ENCODE data around the gene APLP1.
"Not testable (repeated sequence)": the region's sequence is repeated elsewhere in the genome, so short reads cannot be mapped to it uniquely, and the experiment has no call there.

The APLP1 gene

GRCh38 chr19:35833972-35834371 is 34.4 kb upstream of the APLP1 start:
- H3K4me3 ChIP-seq (ENCODE audit: low read depth, low read length) = no peak overlapping the region
- DNase-seq (ENCODE audit: low read depth) = no peak
- TF ChIP-seq MYC (IDR thresholded peaks at IDR 0.05; ENCODE audit: low read depth, low read length) (no peak), MAX (IDR thresholded peaks at IDR 0.05; ENCODE audit: low read depth, low read length) (no peak)

GRCh38 chr19:35836096-35836495 is 32.3 kb upstream of the APLP1 start:
- not testable (repeated sequence) for H3K4me3 ChIP-seq (ENCODE audit: low read depth, low read length); DNase-seq (ENCODE audit: low read depth)

GRCh38 chr19:35841961-35842595 is 26.3 kb upstream of the APLP1 start:
- H3K4me3 ChIP-seq (ENCODE audit: low read depth, low read length) = no peak overlapping the region
- DNase-seq (ENCODE audit: low read depth) = no peak
- TF ChIP-seq POLR2A (IDR thresholded peaks at IDR 0.05; ENCODE audit: extremely low read depth, insufficient read length) (no peak), MYC (IDR thresholded peaks at IDR 0.05; ENCODE audit: low read depth, low read length) (no peak), CTCF (IDR thresholded peaks at IDR 0.05; ENCODE audit: low read depth, low read length) (no peak), MAX (IDR thresholded peaks at IDR 0.05; ENCODE audit: low read depth, low read length) (no peak)

GRCh38 chr19:35842666-35843272 is 25.6 kb upstream of the APLP1 start:
- no peak for DNase-seq (ENCODE audit: low read depth)
- no peak overlapping the region for H3K4me3 ChIP-seq (ENCODE audit: low read depth, low read length)
- TF ChIP-seq MYC (IDR thresholded peaks at IDR 0.05; ENCODE audit: low read depth, low read length) = no peak
- no peak for TF ChIP-seq MAX (IDR thresholded peaks at IDR 0.05; ENCODE audit: low read depth, low read length)
- no peak for TF ChIP-seq POLR2A (IDR thresholded peaks at IDR 0.05; ENCODE audit: extremely low read depth, insufficient read length)
- no peak for TF ChIP-seq CTCF (IDR thresholded peaks at IDR 0.05; ENCODE audit: low read depth, low read length)

GRCh38 chr19:35843676-35844481 is 24.5 kb upstream of the APLP1 start:
- DNase-seq (ENCODE audit: low read depth) = no peak
- no peak for TF ChIP-seq MAX (IDR thresholded peaks at IDR 0.05; ENCODE audit: low read depth, low read length)
- no peak for TF ChIP-seq CTCF (IDR thresholded peaks at IDR 0.05; ENCODE audit: low read depth, low read length)
- no peak for TF ChIP-seq POLR2A (IDR thresholded peaks at IDR 0.05; ENCODE audit: extremely low read depth, insufficient read length)
- no peak for TF ChIP-seq MYC (IDR thresholded peaks at IDR 0.05; ENCODE audit: low read depth, low read length)
- no peak overlapping the region for H3K4me3 ChIP-seq (ENCODE audit: low read depth, low read length)

GRCh38 chr19:35844482-35845214 is 23.7 kb upstream of the APLP1 start:
- no peak for DNase-seq (ENCODE audit: low read depth)
- no peak for TF ChIP-seq MYC (IDR thresholded peaks at IDR 0.05; ENCODE audit: low read depth, low read length)
- no peak for TF ChIP-seq MAX (IDR thresholded peaks at IDR 0.05; ENCODE audit: low read depth, low read length)
- no peak overlapping the region for H3K4me3 ChIP-seq (ENCODE audit: low read depth, low read length)
